Measurements from ENCODE around the gene PROM1. TPM values are rescaled to one million over a fixed set of nuclear protein-coding genes. Genes with fewer than 3 reads are reported as not detected.

PROM1 gene
- total RNA-seq, 6 experiments from 2014 or later = 0.86 to 2.2 (median 1.3) TPM

DNA sequence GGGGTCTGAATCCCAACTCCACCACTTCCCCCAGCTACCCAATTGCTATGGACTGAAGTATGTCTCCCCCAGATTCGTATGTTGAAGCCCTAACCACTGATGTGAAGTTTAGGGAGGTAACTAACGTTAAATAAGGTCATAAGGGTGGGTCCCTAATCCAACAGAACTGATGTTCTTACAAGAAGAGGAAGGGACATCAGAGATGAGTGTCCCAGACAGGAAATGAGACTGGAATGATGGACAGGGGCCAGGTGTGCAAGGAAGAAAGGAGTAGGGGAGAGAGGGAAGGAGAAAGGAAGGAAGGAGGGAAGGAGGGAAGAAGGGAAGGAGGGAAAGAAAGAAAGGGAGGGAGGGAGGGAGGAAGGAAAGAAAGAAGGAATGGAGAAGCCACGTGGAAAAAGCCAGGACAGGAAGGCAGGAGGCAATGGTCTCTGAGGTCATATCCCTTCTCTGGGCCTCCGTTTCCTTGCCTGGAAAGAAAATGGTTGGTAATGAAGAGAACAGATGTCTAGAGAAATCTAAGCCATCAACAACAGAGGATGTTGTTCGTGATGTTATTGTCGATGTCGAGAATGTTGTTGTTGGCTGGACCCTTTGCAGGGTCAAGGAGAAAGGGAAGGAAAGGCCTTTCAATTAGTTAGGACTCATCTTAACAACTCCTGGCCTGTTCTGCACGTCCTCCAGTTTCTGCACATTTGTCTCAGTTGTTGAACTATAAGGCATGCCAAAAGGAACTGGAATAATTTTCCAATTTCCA, 61.8 kb downstream of the PROM1 start:
- Histone ChIP-seq H3K27ac (no peak overlapping the region), H3K9me3 (no peaks in the 10 kb centered on the region), H3K4me1 (peaks cover 0 to 10% (median 4%) of the 10 kb centered on the region in 4 donors), H3K27me3 (no peaks in the 10 kb centered on the region), H3K36me3 (no peaks in the 10 kb centered on the region), H3K4me3 (no peak overlapping the region)
- DNase-seq (no peak), ATAC-seq (no peak)
- TF ChIP-seq POLR2A (IDR thresholded peaks at IDR 0.05) = no peak
- TF ChIP-seq CTCF (IDR thresholded peaks at IDR 0.05) = no peak
- intact Hi-C loops (cut with DNase I) = loop anchor here (5.0 to 10.0 kb wide), 3 partner anchors 183 to 243 kb away; no protein-coding TSS in a partner anchor
- 52% methylated on average over 7 of the region's 8 CpGs for WGBS (ENCODE audit: insufficient coverage, low coverage, low lambda C conversion rate, missing lambda C conversion rate)

GRCh38 chr4:16019649-16020048, 64.2 kb downstream of the PROM1 start:
- H3K9me3 ChIP-seq = no peaks in the 10 kb centered on the region
- no peaks in the 10 kb centered on the region for H3K36me3 ChIP-seq
- 92% methylated on average over 1 of the region's 3 CpGs for WGBS (ENCODE audit: insufficient coverage, low coverage, low lambda C conversion rate, missing lambda C conversion rate)
- H3K4me3 ChIP-seq = no peak overlapping the region
- no peaks in the 10 kb centered on the region for H3K27me3 ChIP-seq
- intact Hi-C loops (cut with DNase I) = loop anchor here (5.0 to 10.0 kb wide), 3 partner anchors 185 to 245 kb away; no protein-coding TSS in a partner anchor
- DNase-seq = no peak
- H3K27ac ChIP-seq = no peak overlapping the region
- H3K4me1 ChIP-seq = no peaks in the 10 kb centered on the region
- TF ChIP-seq CTCF (IDR thresholded peaks at IDR 0.05) = no peak
- ATAC-seq = no peak

GRCh38 chr4:16018841-16019240, 65.0 kb downstream of the PROM1 start:
- intact Hi-C loops (cut with DNase I) = no loop called here
- no peak for ATAC-seq
- no peaks in the 10 kb centered on the region for H3K36me3 ChIP-seq
- WGBS (ENCODE audit: insufficient coverage, low coverage, low lambda C conversion rate, missing lambda C conversion rate) = 72% methylated on average over 4 of the region's 4 CpGs
- no peaks in the 10 kb centered on the region for H3K9me3 ChIP-seq
- TF ChIP-seq POLR2A (IDR thresholded peaks at IDR 0.05) (no peak), CTCF (IDR thresholded peaks at IDR 0.05) (no peak)
- H3K27me3 ChIP-seq = no peaks in the 10 kb centered on the region
- H3K4me3 ChIP-seq = no peak overlapping the region
- H3K27ac ChIP-seq = no peak overlapping the region
- DNase-seq = no peak
- no peaks in the 10 kb centered on the region for H3K4me1 ChIP-seq

- no peaks in the 10 kb centered on the region for H3K9me3 ChIP-seq
- intact Hi-C loops (cut with DNase I) = no loop called here
- no peaks in the 10 kb centered on the region for H3K4me1 ChIP-seq
- no peak overlapping the region for H3K4me3 ChIP-seq
- H3K27ac ChIP-seq = no peak overlapping the region
- ATAC-seq = no peak
- no peaks in the 10 kb centered on the region for H3K36me3 ChIP-seq
- 77% methylated on average over 8 of the region's 8 CpGs for WGBS (ENCODE audit: insufficient coverage, low coverage, low lambda C conversion rate, missing lambda C conversion rate)
- no peak for DNase-seq
- H3K27me3 ChIP-seq = no peaks in the 10 kb centered on the region
- TF ChIP-seq CTCF (IDR thresholded peaks at IDR 0.05) (no peak), POLR2A (IDR thresholded peaks at IDR 0.05) (no peak)
Measured at GRCh38 chr4:16018061-16018676, 65.7 kb downstream of the PROM1 start.
